Measurements from ENCODE around the gene IPO9. TPM values are rescaled to one million over a fixed set of nuclear protein-coding genes. Genes with fewer than 3 reads are reported as not detected.

Gene IPO9
- 12.1 and 15.7 TPM in 2 replicates for total RNA-seq

DNA sequence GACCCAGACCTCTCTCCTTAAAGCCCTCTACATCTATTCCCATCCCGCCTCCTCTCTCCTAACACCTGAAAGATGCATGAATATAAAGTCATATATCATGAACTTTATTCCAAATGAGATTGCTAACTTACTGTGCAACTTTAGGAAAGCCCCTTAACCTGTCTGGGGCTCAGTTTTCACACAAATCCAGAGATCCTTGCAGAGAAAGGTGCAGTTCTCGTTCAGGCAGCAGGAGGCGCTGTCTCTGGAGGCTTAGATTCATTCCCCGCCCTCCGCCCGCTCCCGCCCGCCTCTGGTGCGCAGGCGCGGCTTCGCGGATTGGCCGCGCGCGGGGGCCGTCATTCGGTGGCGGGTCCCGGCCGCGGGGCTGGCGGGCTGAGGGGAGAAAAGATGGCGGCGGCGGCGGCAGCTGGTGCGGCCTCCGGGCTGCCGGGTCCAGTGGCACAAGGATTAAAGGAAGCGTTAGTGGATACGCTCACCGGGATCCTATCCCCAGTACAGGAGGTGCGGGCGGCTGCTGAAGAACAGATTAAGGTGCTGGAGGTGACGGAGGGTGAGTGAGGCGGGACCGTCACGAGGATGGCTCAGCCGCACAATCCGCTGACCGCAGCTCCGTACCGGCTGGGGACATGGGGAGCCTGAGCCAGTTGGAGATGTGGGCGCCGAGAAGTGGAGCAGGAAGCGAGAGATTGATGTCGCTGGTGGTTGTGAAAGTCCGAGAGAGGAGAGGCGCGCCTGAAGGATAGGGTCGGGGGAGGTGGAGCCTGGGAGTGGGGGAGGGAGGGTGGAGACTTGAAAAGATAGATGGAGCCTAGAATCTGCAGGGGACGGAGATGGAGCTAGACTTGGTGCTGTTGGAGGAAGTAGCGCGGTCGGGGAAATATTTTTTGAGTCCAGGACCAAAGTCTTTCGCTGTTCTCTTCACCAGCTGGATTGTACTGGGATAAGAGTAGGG lies at the start of gene IPO9:
Gene IPO9, plus strand, starts transcription at position 338 of the 955 bp plus-strand sequence. Its CDS starts 53 bp downstream, at position 391.

DNA sequence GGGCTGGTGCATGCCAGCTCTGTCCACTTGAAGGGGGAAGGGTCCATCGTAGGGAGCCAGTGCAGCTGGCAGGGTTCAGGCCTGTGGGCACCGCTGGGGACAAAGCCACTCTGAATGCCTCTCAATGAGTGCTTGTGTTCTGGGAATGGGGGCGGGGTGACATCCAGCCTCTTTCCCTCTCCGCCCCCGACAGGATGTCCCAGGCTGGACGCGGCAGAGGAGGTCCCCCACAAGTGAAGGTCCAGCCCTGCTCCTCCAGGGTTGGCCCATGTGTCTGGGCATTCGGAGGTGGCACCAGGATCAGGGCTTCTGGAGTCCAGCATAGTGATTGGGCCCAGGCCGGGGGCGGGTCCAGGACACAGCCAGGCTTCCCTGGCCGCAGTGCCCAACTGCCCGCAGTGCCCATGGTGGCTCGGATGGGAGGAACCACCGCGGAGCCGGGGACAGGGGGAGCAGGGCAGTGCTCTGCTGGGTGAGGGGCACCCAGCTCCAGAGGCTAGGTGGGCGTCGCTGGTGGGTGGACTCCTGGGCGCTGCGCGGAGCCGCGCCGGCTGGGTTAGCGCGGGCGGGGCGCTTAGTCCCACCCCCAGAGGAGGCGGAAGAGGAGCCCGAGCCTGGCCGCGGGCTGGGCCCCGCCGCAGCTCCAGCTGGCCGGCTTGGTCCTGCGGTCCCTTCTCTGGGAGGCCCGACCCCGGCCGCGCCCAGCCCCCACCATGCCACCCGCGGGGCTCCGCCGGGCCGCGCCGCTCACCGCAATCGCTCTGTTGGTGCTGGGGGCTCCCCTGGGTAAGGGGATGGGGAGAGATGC lies 59.5 kb downstream of the IPO9 start, which contains the start of gene SHISA4:
Gene SHISA4, plus strand, starts transcription at position 617 of the 808 bp plus-strand sequence. Its CDS starts 97 bp downstream, at position 714.

Other genes with a start within 250 kb of the IPO9 start
- gene SHISA4, start 59.7 kb downstream of the IPO9 start, total RNA-seq, result 39.1 and 51.0 TPM in 2 replicates
- 2.9 and 8.6 TPM in 2 replicates for gene LMOD1, start 117.4 kb downstream of the IPO9 start, total RNA-seq
- gene TIMM17A, start 126.3 kb downstream of the IPO9 start, total RNA-seq, result 27.7 and 53.1 TPM in 2 replicates
- gene RNPEP, start 153.5 kb downstream of the IPO9 start, total RNA-seq, result 51.1 and 72.5 TPM in 2 replicates
- gene ELF3, start 181.4 kb downstream of the IPO9 start, total RNA-seq, result under 0.01 TPM in 1 of 2 replicates, not detected in the other